Measurements from ENCODE around the gene CALR3. TPM values are rescaled to one million over a fixed set of nuclear protein-coding genes. Genes with fewer than 3 reads are reported as not detected.

Gene CALR3
- total RNA-seq, 1 experiment from 2014 or later, result not detected

DNA sequence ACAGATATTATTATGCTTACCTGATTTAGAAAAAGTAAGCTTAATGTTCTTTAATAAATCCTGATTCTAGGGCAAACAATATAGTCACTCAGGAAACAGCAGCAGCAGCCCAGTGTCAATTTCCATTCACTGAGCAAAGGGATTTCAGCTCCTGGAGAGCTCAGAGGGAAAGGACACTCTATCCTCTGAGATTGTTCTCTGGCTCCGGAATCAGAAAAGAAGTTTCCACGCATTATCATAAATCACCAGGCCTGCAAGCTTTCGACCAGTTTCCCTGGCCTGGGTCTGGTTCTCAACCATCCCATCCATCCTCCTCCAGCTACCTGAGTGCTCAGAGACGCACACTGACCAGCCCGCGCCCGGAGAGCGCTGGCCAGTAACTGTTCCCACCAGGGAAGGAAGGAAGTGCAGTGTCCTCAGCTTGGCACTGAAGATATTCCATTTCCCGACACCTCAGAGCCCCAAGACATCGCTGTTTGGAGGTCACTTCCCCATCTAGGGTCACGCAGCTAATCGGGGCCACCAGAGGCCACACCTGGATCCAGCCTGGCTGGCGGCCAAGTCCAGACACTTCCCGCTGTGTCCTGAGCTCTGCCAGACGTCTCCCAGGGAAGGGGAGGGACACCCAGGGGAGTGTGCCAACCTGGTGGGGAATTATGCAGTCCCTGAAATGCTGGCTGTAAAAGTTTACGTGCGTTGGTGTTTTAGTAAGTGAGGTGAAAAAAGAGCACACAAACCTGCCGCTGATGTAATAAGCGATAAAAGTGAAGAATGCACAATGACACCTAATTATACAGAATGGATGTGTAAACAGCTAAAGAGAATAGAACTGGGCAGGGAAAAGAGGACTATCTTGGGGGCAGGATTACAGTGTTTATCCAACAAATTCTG, 53.3 kb downstream of the CALR3 start:
- peak; percentile 61 for DNase-seq (ENCODE audit: low spot score)
- in situ Hi-C loops (cut with HindIII; ENCODE audit: low sequenced_read_pairs), result no loop called here

DNA sequence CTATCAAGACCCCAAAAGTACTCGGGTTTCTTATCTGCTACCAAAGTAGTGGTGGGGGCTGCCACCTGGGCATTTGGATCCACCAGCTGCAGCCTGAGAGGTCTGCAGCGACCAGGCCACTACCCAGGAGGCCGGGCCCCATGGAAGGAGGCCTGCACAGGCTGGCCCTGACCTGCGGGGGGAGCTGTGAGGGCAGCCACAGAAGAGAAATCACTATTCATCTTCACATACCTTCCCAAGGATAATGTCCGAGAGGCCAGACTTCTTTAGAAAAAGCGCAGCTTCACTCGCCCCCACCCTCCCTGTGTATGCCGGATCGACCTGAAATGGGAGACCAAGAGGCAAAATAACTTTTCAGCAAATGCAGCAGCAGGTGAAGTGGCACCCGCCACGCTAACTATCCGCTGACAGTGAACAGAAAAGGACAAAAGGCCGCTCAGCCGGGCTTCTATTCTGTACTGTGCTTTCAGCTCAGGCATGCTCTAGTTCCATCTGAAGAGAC, 54.3 kb downstream of the CALR3 start:
- in situ Hi-C loops (cut with HindIII; ENCODE audit: low sequenced_read_pairs), result no loop called here
- no peak for DNase-seq (ENCODE audit: low spot score)

- in situ Hi-C loops (cut with HindIII; ENCODE audit: low sequenced_read_pairs), result no loop called here
- DNase-seq (ENCODE audit: low spot score), result no peak
These were observed 59.1 kb downstream of the CALR3 start for GRCh38 chr19:16436780-16437332.

GRCh38 chr19:16435999-16436650, 59.8 kb downstream of the CALR3 start:
- in situ Hi-C loops (cut with HindIII; ENCODE audit: low sequenced_read_pairs), result no loop called here
- DNase-seq (ENCODE audit: low spot score), result no peak

DNA sequence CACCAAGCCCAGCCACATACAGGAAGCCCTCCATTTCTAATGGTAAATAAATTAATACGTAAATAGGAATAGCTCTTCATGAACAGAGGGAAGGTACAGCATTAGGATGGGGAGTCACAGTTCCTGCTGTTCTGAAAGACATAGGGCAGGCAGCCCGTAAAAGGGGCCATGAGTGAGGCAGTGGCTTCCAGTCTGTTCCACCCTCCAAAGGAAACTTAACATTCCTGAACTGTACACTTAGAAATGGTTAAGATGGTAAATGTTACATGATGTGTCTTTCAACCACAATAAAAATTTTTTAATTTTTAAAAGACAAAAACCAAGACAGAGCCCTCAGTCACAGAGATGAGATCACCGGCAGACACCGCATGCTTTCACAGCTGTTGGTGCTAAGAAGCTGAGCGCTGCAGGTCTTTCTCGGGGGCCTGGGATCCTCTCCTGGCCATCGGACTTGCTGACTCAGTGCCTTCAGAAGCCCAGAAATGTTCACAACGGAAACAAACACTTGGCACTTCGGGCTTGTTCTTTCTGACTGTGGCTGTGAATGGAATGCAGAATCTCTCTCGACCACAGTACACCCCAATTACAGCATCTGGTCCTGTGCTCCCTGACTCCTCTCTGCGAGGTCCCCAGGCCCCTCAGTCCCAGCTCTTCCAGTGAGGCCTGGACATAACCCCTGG, 60.6 kb downstream of the CALR3 start:
- DNase-seq (ENCODE audit: low spot score), result peak; percentile 38
- in situ Hi-C loops (cut with HindIII; ENCODE audit: low sequenced_read_pairs), result no loop called here

- no peak for DNase-seq (ENCODE audit: low spot score)
- in situ Hi-C loops (cut with HindIII; ENCODE audit: low sequenced_read_pairs), result no loop called here
These were observed 62.0 kb downstream of the CALR3 start for GRCh38 chr19:16433986-16434385.

DNA sequence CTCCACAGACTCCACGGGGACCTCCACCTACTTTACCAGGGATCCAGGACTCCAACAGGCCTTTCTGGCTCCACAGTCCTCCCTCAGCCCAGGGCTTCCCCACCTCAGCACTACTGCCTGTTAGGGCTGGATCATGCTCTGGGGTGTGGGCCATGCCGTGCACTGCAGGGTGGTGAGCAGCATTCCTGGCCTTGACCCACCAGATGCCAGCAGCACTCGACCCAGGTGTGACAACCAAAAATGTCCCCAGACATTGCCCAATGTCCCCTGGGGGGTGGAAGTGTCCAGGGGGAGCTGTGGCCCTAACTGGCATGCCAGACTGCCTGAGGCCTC, 66.2 kb downstream of the CALR3 start:
- in situ Hi-C loops (cut with HindIII; ENCODE audit: low sequenced_read_pairs), result no loop called here
- no peak for DNase-seq (ENCODE audit: low spot score)

GRCh38 chr19:16429066-16429758, 66.8 kb downstream of the CALR3 start:
- in situ Hi-C loops (cut with HindIII; ENCODE audit: low sequenced_read_pairs), result no loop called here
- peak; percentile 95 for DNase-seq (ENCODE audit: low spot score)

Other genes starting within 250 kb of the CALR3 start
- gene KLF2, start 171.3 kb downstream of the CALR3 start, total RNA-seq (2014; rRNA removed; shearing (Covaris generic)), result 4.8 TPM in 1 of 2 replicates, not detected in the other
- 14.9 and 20.7 TPM in 2 replicates for gene EPS15L1, start 24.2 kb downstream of the CALR3 start, total RNA-seq (2014; rRNA removed; shearing (Covaris generic))
- gene C19orf44, start 227 bp upstream of the CALR3 start, total RNA-seq (2014; rRNA removed; shearing (Covaris generic)), result 7.3 and 8.9 TPM in 2 replicates
- gene CHERP, start 46.3 kb upstream of the CALR3 start, total RNA-seq (2014; rRNA removed; shearing (Covaris generic)), result 3.3 and 4.6 TPM in 2 replicates
- 25.0 and 25.7 TPM in 2 replicates for gene SLC35E1, start 76.2 kb upstream of the CALR3 start, total RNA-seq (2014; rRNA removed; shearing (Covaris generic))
- 10.7 and 13.6 TPM in 2 replicates for gene MED26, start 132.0 kb upstream of the CALR3 start, total RNA-seq (2014; rRNA removed; shearing (Covaris generic))
- 116 and 118 TPM in 2 replicates for gene SMIM7, start 164.0 kb upstream of the CALR3 start, total RNA-seq (2014; rRNA removed; shearing (Covaris generic))
- gene TMEM38A, start 165.0 kb upstream of the CALR3 start, total RNA-seq (2014; rRNA removed; shearing (Covaris generic)), result 0.86 and 0.95 TPM in 2 replicates
- gene NWD1, start 223.7 kb upstream of the CALR3 start, total RNA-seq (2014; rRNA removed; shearing (Covaris generic)), result not detected in 2 replicates

All from G401 (cell line).